Vagina (tissue), 2 donors: ENCODE data around the gene MGMT.

ENCODE experiments used
- CTCF ChIP-seq, 3 experiments: fragments of 450-650 bp in 2 of 3; fragments of 200-600 bp in 1 of 3; sonication (generic) in 1 of 3; IDR thresholded peaks; one replicate each; pipeline ENCODE4 v1.5.1; 2017 to 2019; ENCODE audit warnings: antibody characterized with exemption in 3 of 3, mild to moderate bottlenecking in 2 of 3, moderate library complexity in 2 of 3
- POLR2A ChIP-seq, 2 donors: fragments of 450-650 bp; IDR thresholded peaks; one replicate each; pipeline ENCODE4 v1.6.1; 2017; ENCODE audit warnings: antibody characterized with exemption in 2 of 2, mild to moderate bottlenecking in 2 of 2, moderate library complexity in 2 of 2

DNA sequence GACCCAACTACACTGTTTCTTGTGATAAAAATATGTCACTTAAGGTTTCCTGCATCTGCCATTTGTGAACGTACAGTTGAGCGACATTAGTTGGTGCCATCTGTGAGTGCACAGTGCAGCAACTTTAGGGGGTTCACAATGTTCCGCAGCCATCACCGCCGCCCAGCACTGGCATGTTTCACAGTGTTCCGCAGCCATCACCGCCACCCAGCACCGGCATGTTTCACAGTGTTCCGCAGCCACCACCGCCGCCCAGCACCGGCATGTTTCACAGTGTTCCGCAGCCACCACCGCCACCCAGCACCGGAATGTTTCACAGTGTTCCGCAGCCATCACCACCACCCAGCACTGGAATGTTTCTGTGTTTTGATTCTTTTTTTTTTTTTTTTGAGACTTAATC, 83.0 kb downstream of the MGMT start:
- TF ChIP-seq CTCF (IDR thresholded peaks at IDR 0.05) (no peak), POLR2A (IDR thresholded peaks at IDR 0.05) (no peak)
